ENCODE data around the gene ABLIM1.

The ABLIM1 gene

DNA sequence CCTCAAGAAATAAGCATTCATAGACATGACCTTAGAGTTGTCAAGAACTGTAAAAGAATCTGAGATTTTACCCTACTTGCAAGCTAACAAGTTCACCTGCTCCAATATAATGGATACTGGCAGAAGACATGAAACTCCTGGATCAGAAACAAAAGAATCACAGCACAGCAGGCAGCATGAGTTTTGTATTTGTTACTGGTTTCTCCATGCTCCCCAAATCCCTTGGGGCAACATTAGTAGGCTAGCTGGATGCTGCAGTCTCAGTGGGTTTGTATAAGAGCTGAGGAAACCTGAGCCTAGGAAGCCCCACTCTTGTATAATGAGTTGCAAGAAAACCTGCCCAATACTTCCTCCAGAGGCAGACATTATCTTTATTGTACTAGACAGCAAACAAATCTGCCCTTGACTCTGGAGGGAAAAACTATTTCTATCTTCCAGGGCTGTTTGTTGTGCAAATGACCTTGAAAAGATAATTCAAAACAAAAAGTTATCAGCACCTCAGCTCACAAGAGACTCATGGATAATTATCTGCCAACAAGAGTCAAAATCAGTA is 64.8 kb downstream of the ABLIM1 start:
- no peak for DNase-seq

- no peak for DNase-seq
Observed at GRCh38 chr10:114590993-114591392, 67.1 kb downstream of the ABLIM1 start.

DNA sequence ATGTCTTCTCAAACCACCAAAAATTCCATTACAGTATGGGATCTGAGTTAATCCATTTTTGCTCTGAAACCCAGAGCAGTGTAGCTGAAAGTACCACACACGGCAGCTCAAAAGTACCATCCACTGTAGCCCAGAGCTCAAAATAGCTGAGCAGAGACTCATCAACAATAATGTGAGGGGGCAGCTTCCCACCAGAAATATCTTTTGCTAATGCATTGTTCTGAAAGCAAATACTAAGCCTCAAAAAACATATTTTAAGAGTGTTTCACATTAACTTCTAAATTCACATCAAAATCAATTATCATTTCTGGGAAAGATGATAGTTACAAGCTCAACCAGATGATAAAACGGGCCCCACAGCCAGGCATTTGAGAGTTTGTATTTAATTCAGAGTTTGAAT is 73.7 kb downstream of the ABLIM1 start:
- DNase-seq: no peak

DNA sequence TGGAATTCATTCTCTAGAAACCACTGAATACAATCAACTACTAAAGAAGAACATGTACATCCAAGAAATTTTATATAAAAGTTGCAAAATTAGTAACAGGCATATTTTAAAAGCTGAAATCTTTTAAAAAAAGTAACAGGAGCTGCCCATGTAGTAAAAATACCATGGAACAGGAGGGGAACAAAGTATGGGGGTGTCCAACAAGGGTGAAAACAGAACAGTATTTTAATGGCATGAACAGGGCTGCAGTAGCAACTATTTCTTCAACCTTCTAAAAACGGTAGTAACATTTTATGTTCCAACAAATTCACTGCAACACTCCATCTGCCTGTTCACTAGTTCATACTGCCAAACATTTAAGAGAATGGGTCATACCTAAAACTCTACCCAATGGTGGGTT is 77.0 kb downstream of the ABLIM1 start:
- no peak for DNase-seq

GRCh38 chr10:114577133-114577532 is 80.9 kb downstream of the ABLIM1 start:
- no peak for DNase-seq

DNA sequence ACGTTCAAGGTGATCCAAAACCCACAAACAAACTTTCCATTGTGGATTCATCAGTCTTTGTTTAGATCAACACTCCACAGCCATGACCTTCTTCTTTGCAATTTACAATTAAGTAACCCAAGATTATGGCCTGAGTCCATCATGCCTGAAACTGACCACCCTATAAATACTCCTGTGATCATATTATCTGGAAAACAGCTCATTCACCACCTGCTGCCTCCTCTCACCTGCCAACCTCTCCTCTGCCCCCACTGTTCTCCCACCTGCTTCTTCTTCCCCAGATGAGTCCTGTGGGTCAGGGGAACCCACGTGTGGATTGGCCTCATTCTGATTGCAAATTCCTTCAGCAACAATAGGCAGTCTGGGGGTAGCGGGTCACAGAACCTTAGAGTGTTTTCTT is 81.4 kb downstream of the ABLIM1 start:
- DNase-seq: no peak

- DNase-seq: no peak
Observed at GRCh38 chr10:114576132-114576487, 82.0 kb downstream of the ABLIM1 start.

DNA sequence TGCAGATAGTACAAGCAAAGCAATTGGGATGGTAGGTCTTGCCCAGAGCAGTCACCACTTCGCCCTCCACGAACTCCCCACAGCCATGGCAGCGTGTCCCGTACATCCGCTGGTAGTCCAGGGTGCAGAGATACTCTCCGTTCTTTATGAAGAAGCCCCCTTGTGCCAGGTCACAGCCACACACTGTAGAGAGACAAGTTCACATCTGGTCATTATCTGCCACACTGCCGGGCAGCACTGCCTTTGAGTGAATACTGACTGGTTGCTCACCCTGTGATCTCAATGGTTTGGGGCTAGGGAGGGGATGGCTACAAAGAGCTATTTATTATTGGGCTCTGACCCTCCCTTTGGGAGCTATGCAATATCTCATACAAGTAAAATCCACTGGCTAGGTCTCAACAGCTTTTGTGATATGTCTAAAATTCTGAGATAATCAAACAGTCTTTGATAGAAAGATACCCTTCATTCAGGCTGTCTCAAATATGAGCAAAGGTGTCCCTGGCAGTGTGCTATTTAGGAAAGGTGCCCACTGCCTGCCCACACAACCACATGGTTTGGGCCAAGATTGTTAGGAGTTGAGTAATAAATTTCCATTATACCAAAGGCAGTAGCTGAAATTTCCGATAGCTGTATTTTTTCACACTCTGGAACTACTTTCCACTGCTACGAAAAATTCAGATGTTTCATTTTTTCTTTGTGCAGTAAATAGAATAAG is 82.5 kb downstream of the ABLIM1 start:
- DNase-seq: no peak

DNA sequence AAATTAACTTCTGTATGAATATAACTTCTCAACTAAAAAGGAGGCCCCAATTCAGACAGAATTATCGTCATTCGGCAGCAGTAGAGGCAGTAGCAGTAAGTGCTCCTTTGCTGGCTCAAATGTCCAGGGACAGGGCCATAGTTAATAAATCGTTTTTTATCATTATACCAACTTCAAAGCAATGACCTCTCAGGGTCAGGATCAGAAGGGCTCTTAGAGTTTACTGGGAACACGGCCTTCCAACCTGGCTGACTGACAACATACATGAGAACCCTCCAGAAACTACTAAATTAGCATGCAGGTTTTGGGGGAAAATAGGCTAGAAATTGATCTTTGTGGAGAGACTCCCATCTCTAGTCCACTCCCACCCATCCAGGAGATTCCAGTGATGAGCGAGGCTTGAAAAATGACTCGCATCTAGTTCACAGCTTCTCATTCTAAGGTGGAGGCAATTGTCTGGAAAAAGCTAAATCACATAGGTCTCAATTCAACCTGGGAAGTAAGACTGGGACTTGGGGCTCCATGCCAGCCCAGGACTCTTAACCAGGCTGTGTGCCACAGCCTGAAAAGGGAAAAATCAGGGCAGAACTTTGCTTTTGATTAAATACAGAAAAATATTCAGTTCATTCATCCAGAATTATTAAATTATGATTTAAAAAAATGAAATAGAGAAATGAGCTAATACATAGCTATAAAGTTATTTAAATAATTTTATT is 84.6 kb downstream of the ABLIM1 start:
- no peak for DNase-seq

- peak in 4 of 56 donors; percentile 5 to 40 (median 6) for DNase-seq
Observed at GRCh38 chr10:114571316-114571999, 86.6 kb downstream of the ABLIM1 start.

GRCh38 chr10:114566064-114566463 is 92.0 kb downstream of the ABLIM1 start:
- DNase-seq: no peak

- DNase-seq: no peak
Observed at GRCh38 chr10:114565066-114565465, 93.0 kb downstream of the ABLIM1 start.

DNA sequence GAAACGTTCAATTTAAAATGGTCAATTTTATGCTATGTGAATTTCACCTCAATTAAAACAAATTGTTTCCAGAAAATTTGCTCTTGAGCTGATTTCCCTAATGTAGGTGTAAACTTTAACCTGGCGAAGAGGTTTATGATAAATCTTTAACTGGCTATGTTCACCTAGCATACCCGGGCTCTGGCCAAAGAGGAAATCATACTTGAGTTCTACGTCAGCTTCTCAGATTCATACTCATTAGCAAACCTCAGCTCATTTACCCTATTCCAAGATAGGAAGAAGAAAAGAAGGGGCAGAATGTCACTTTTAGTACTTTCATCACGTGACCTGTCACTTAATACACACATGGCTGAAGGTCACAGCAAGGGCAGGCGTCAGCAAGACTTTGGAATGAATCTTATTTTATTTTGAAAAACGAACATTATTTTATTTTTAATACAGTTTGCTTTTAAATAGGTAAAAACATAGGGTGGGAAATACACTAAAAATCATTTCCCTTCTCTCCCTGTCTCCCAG is 97.0 kb downstream of the ABLIM1 start:
- no peak for DNase-seq

- DNase-seq: no peak
Observed at GRCh38 chr10:114560144-114560543, 97.9 kb downstream of the ABLIM1 start.

- no peak for DNase-seq
Observed at GRCh38 chr10:114559636-114560035, 98.4 kb downstream of the ABLIM1 start.

DNA sequence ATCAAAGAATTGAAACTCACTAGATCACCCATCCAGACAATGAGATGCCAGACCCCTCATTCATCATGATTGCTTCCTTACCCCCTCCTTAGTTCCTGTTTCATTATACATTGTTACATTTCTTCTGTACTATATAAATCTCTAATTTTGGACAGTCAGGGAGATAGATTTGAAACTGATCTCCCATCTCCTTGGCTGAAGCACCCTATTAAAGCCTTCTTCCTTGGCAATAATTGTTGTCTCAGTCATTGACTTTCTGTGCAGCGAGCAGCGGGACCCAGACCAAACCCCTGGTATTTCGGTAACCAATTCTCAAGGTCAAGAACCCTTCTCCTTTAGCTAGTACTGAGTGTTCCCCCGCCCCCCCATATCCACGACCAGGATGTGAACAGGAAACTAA is 100.2 kb downstream of the ABLIM1 start:
- no peak for DNase-seq

DNA sequence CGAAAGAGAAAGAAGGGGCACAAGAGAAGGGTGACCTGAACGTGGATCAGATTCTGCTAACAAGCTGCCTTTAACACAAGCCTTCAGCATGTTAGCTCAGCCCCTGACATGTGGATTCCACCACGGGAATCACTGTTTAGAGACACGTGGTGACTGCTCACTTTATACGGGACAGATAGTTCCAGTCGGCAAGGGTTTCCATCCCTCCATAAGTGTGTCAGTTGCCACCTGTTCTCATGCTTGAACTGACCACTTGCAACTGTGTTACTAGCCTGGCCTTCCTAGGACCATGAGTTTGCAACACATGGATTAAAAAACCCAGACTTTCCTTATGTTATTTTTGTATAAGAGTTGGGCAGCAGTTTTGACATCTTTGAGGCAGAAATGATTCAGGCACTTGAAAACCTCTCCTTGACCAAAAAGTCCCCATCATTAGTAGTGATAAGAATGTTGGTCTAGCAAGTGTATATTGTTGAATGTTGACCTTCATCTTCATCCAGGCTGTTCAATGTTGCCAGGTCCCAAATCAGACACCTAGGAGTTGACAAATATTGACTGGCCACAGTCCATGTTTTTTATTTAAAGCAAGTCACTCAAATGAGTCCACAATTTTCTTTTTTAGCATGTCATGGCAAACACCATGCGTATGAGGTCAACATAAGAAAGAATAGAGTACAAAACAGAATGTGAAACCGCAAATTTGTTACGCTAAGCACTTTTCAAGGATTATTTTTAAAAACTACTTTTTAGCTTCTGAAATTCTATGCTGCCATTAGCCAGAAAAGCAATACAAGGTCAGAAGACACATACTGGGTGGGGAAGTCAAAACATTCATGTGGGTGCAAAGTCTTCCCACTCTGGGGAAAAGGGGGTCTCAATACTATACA is 101.6 kb downstream of the ABLIM1 start:
- no peak for DNase-seq

DNA sequence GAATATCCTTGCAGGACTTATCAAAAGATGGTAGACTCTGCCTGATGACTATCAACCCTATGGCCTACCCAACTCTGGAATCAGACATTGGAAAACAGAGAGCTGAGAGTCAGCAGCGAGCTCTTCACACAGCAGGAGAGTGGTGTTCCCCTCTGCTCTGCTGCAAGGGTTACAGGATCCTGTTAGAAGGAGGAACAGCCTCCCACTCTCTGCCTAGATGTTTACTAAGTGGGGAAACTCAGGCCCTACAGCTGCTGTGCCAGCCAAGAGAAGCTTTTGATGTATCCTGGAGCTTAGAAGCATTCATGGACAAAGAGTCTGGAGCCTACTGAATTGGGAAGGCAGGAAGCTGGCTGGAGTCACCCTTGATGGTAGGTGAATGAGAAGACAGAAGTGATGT is 104.6 kb downstream of the ABLIM1 start:
- DNase-seq: no peak

DNA sequence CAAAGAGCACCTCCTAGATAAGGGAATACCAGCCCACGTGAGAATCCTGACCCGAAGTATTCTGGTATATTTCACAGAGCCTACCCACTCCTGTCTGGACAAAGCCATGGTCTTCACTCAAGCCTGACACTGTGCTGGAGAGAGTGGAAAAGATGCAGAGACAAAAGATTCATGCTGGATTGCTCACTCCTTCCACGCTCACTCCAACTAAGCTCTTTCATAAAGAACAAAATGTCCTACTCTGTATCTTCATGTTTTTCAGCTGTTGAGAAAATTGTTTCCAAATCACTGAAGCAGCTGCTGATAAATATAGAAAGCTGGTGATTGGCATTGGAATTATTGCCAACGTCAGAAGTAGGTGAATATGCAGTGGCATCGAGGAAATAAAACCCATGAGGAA is 106.0 kb downstream of the ABLIM1 start:
- no peak for DNase-seq

- no peak for DNase-seq
Observed at GRCh38 chr10:114551636-114551972, 106.5 kb downstream of the ABLIM1 start.
